LNCaP clone FGC (cell line): ENCODE measurements around the gene FHIT.

Experiments
- DNase-seq: peaks from one replicate; pipeline ENCODE4 v3.0.0-alpha.2; 2011; ENCODE audit warnings: low read depth
- H3K4me3 ChIP-seq: 2 replicates; pipeline ENCODE4 v1.5.1; 2011; ENCODE audit warnings: mild to moderate bottlenecking, low read depth, low read length, control low read depth
- TF ChIP-seq, protein P1 (sequence below): IDR thresholded peaks from 2 replicates; pipeline ENCODE4 v1.5.1; 2012; ENCODE audit warnings: mild to moderate bottlenecking; ENCODE audit not compliant: control insufficient read depth, insufficient read depth; ENCODE audit errors: extremely low read depth

FHIT gene

DNA sequence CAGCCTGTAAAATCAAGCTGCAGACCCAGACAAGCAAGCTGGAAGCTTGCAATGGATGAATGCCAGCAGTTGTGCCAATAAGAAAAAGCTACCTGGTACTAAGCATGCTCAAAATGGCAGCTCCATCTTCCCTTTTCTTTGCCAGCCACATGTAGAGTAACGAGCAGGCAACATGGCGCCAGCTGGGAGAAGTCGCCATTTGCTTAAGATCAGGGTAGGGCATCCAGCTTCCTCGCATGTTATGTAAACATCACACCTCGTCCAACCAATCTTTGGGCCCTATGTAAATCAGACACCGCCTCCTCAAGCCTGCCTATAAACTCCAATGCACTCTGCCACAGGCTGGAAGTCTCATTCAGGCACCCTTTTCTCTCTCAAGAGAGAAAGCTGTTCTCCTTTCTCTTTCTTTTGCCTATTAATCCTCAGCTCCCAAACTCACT is 973.9 kb downstream of the FHIT start:
- TF ChIP-seq, protein P1, sequence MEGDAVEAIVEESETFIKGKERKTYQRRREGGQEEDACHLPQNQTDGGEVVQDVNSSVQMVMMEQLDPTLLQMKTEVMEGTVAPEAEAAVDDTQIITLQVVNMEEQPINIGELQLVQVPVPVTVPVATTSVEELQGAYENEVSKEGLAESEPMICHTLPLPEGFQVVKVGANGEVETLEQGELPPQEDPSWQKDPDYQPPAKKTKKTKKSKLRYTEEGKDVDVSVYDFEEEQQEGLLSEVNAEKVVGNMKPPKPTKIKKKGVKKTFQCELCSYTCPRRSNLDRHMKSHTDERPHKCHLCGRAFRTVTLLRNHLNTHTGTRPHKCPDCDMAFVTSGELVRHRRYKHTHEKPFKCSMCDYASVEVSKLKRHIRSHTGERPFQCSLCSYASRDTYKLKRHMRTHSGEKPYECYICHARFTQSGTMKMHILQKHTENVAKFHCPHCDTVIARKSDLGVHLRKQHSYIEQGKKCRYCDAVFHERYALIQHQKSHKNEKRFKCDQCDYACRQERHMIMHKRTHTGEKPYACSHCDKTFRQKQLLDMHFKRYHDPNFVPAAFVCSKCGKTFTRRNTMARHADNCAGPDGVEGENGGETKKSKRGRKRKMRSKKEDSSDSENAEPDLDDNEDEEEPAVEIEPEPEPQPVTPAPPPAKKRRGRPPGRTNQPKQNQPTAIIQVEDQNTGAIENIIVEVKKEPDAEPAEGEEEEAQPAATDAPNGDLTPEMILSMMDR = no peak
- H3K4me3 ChIP-seq = no peak overlapping the region

GRCh38 chr3:60276615-60277014 is 974.6 kb downstream of the FHIT start:
- no peak overlapping the region for H3K4me3 ChIP-seq
- no peak for DNase-seq
- TF ChIP-seq, protein P1 = no peak

More for the DNA sequence above, 973.9 kb downstream of the FHIT start:
- peak; percentile 15 for DNase-seq

- no peak overlapping the region for H3K4me3 ChIP-seq
- DNase-seq = no peak
- TF ChIP-seq, protein P1 = no peak
Observed at GRCh38 chr3:60274646-60275045, 976.6 kb downstream of the FHIT start.

- no peak for DNase-seq
- H3K4me3 ChIP-seq = no peak overlapping the region
- TF ChIP-seq, protein P1 = no peak
Observed at GRCh38 chr3:60274098-60274497, 977.2 kb downstream of the FHIT start.

GRCh38 chr3:60269829-60270266 is 981.4 kb downstream of the FHIT start:
- TF ChIP-seq, protein P1 = no peak
- DNase-seq = no peak
- no peak overlapping the region for H3K4me3 ChIP-seq

DNA sequence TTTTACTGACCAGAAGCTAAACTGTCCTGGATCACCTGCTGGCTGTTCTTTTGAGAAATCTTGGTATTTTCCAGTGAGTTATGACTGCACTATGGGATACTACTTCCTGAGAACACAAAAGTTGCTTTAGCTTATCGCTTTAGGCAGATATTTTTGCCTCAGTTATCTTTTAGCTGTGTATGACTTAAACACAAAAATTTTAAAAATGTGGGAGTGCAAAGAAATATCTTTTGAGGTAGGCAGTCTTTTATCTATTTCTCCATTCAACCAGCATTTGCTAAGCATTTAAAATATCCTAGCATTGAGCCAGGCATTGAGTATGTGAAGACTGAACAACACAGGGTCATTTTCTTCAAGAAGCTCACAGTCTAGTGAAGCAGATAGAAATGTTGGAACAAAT is 981.9 kb downstream of the FHIT start:
- no peak for DNase-seq
- no peak overlapping the region for H3K4me3 ChIP-seq
- TF ChIP-seq, protein P1 = no peak

DNA sequence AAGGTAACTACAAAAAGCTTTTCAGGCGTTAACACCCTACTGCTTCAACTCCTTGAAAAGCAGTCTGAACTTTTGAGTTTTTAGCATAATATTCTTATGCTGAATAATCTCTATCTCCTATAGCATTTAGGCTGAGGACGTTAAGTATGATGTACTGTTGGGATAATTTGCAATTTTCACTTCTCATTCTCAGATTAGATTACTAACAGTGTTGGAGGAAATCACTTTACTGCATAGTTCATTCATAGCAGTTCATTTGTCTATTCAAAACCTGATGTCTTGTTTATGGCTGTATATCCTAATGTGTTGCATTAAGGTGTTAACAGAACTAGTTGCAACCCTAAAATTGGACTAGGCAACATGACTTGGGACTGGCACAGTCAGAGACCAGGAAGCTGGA is 983.1 kb downstream of the FHIT start:
- no peak for DNase-seq
- TF ChIP-seq, protein P1 = no peak
- H3K4me3 ChIP-seq = no peak overlapping the region
